Trophoblast cell (in vitro differentiated cells and primary cell): ENCODE measurements around the gene NEURL4.

Experiments used
- DNase-seq, 2 donors: peaks; one replicate each; pipeline ENCODE4 v3.0.0-alpha.2; 2016
- H2AFZ ChIP-seq: 2 replicates; pipeline ENCODE4 v1.6.1; 2013; ENCODE audit warnings: low read length, moderate library complexity, mild to moderate bottlenecking; ENCODE audit not compliant: insufficient read depth, poor library complexity
- H2AK5ac ChIP-seq: 2 replicates; pipeline ENCODE4 v1.6.1; 2013; ENCODE audit warnings: mild to moderate bottlenecking, low read length
- H2BK120ac ChIP-seq: 2 replicates; pipeline ENCODE4 v1.6.1; 2013; ENCODE audit warnings: low read length, mild to moderate bottlenecking, moderate library complexity; ENCODE audit not compliant: insufficient read depth, poor library complexity
- H2BK12ac ChIP-seq: 2 replicates; pipeline ENCODE4 v1.6.1; 2013; ENCODE audit warnings: mild to moderate bottlenecking, low read length, moderate library complexity
- H2BK5ac ChIP-seq: 2 replicates; pipeline ENCODE4 v1.6.1; 2013; ENCODE audit warnings: low read length, low read depth, moderate library complexity, mild to moderate bottlenecking; ENCODE audit not compliant: poor library complexity
- H3K14ac ChIP-seq: 2 replicates; pipeline ENCODE4 v1.6.1; 2013; ENCODE audit warnings: mild to moderate bottlenecking, low read length
- H3K18ac ChIP-seq: 2 replicates; pipeline ENCODE4 v1.6.1; 2013; ENCODE audit warnings: mild to moderate bottlenecking, low read length
- H3K23ac ChIP-seq: 2 replicates; pipeline ENCODE4 v1.6.1; 2013; ENCODE audit warnings: low read length
- H3K27ac ChIP-seq: 2 replicates; pipeline ENCODE4 v1.5.1; 2013; ENCODE audit warnings: low read depth, mild to moderate bottlenecking, inconsistent platforms, low read length, moderate library complexity
- H3K27me3 ChIP-seq: 2 replicates; pipeline ENCODE4 v1.6.1; 2013; ENCODE audit warnings: inconsistent platforms, mild to moderate bottlenecking, low read length, moderate library complexity; ENCODE audit not compliant: insufficient read depth
- H3K36me3 ChIP-seq, 2 experiments: 1 replicate in 1 of 2; 2 replicates in 1 of 2; pipeline ENCODE4 v1.6.1; 2013; ENCODE audit warnings: low read length in 2 of 2, mild to moderate bottlenecking in 2 of 2, moderate library complexity in 1 of 2; ENCODE audit not compliant: insufficient read depth in 2 of 2, control insufficient read depth in 1 of 2
- H3K4ac ChIP-seq: 2 replicates; pipeline ENCODE4 v1.6.1; 2013; ENCODE audit warnings: low read depth, mild to moderate bottlenecking, low read length, moderate library complexity
- H3K4me1 ChIP-seq, 2 experiments: 1 replicate in 1 of 2; 2 replicates in 1 of 2; pipeline ENCODE4 v1.6.1; 2013; ENCODE audit warnings: low read length in 2 of 2, mild to moderate bottlenecking in 2 of 2, moderate library complexity in 1 of 2; ENCODE audit not compliant: insufficient read depth in 2 of 2, control insufficient read depth in 1 of 2
- H3K4me2 ChIP-seq: 2 replicates; pipeline ENCODE4 v1.6.1; 2013; ENCODE audit warnings: inconsistent platforms, mild to moderate bottlenecking, low read length, moderate library complexity
- H3K4me3 ChIP-seq: 2 replicates; pipeline ENCODE4 v1.5.1; 2013; ENCODE audit warnings: mild to moderate bottlenecking, low read depth, low read length, inconsistent platforms
- H3K79me1 ChIP-seq: one replicate; pipeline ENCODE4 v1.6.1; 2013; ENCODE audit warnings: low read length
- H3K79me2 ChIP-seq: 2 replicates; pipeline ENCODE4 v1.6.1; 2013; ENCODE audit warnings: low read length, mild to moderate bottlenecking; ENCODE audit not compliant: control insufficient read depth, insufficient read depth, poor library complexity
- H3K9ac ChIP-seq: 2 replicates; pipeline ENCODE4 v1.6.1; 2013; ENCODE audit warnings: mild to moderate bottlenecking, low read length
- H3K9me3 ChIP-seq: 2 replicates; pipeline ENCODE4 v1.6.1; 2013; ENCODE audit warnings: low read depth, mild to moderate bottlenecking, control low read depth, inconsistent platforms, low read length; ENCODE audit not compliant: insufficient read depth
- H4K12ac ChIP-seq: 2 replicates; pipeline ENCODE4 v1.6.1; 2013; ENCODE audit warnings: low read depth, mild to moderate bottlenecking, low read length, moderate library complexity
- H4K8ac ChIP-seq: 2 replicates; pipeline ENCODE4 v1.6.1; 2013; ENCODE audit warnings: low read depth, mild to moderate bottlenecking, low read length, moderate library complexity
- H4K91ac ChIP-seq: one replicate; pipeline ENCODE4 v1.6.1; 2013; ENCODE audit warnings: low read depth, mild to moderate bottlenecking, low read length, moderate library complexity
- WGBS: extraction: QIAGEN DNeasy Blood & Tissue Kit; methylation state at CpG from one replicate; pipeline ENCODE4 v1.1.7; 2013; ENCODE audit warnings: missing lambda C conversion rate; ENCODE audit not compliant: insufficient read length, insufficient coverage; ENCODE audit errors: extremely low coverage; 5-methylcytosine and 5-hydroxymethylcytosine counted together

The NEURL4 gene

DNA sequence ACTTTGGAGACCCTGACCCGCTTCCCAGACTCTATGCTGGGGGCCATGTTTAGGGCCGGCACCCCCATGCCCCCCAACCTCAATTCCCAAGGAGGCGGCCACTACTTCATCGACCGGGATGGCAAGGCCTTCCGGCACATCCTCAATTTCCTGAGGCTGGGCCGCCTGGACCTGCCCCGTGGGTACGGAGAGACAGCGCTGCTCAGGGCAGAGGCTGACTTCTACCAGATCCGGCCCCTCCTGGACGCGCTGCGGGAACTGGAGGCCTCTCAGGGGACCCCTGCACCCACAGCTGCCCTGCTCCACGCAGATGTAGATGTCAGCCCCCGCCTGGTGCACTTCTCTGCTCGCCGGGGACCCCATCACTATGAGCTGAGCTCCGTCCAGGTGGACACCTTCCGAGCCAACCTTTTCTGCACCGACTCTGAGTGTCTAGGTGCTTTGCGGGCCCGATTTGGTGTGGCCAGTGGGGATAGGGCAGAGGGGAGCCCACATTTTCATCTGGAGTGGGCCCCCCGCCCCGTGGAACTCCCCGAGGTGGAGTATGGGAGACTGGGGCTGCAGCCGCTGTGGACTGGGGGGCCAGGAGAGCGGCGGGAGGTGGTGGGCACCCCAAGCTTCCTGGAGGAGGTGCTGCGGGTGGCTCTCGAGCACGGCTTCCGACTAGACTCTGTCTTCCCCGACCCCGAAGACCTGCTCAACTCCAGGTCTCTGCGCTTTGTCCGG lies 23.9 kb upstream of the NEURL4 start:
- no peaks in the 10 kb centered on the region for H3K9me3 ChIP-seq
- WGBS = no CpG with 5 or more reads among the region's 37 CpGs

GRCh38 chr17:7352503-7352889 lies 23.4 kb upstream of the NEURL4 start:
- Histone ChIP-seq H3K4me2 (peak overlapping the region; percentile 76), H3K4me1 (peaks cover 20 to 24% of the 10 kb centered on the region in 2 experiments), H4K91ac (peak overlapping the region; percentile 95), H3K14ac (peak overlapping the region; percentile 95), H3K36me3 (no peaks in the 10 kb centered on the region), H3K18ac (peak overlapping the region; percentile 95), H2BK12ac (peak overlapping the region; percentile 62), H3K9ac (peak overlapping the region; percentile 54), H2BK120ac (peak overlapping the region; percentile 95), H3K4me3 (peak overlapping the region; percentile 72), H2BK5ac (peak overlapping the region; percentile 90), H2AFZ (peak overlapping the region; percentile 89), H3K9me3 (no peaks in the 10 kb centered on the region), H3K27ac (peak overlapping the region; percentile 100), H3K79me2 (peaks cover 13% of the 10 kb centered on the region), H3K23ac (no peak overlapping the region), H3K79me1 (peaks cover 22% of the 10 kb centered on the region), H4K8ac (peak overlapping the region; percentile 94), H3K27me3 (no peaks in the 10 kb centered on the region), H2AK5ac (peak overlapping the region; percentile 78), H4K12ac (peak overlapping the region; percentile 86), H3K4ac (peak overlapping the region; percentile 88)
- no CpG with 5 or more reads among the region's 10 CpGs for WGBS
- no peak for DNase-seq

More for the DNA sequence above, 23.9 kb upstream of the NEURL4 start:
- Histone ChIP-seq H3K27me3 (no peaks in the 10 kb centered on the region), H4K91ac (peak overlapping the region; percentile 95), H3K79me2 (peaks cover 13% of the 10 kb centered on the region), H3K4me1 (peaks cover 20 to 24% of the 10 kb centered on the region in 2 experiments), H2BK5ac (no peak overlapping the region), H3K4me2 (peak overlapping the region; percentile 76), H2BK12ac (peak overlapping the region; percentile 62), H4K8ac (peak overlapping the region; percentile 14), H2AFZ (no peak overlapping the region), H3K4ac (peak overlapping the region; percentile 88), H4K12ac (no peak overlapping the region), H3K18ac (peak overlapping the region; percentile 95), H3K79me1 (peaks cover 22% of the 10 kb centered on the region), H3K4me3 (no peak overlapping the region), H3K9ac (no peak overlapping the region), H2AK5ac (no peak overlapping the region), H3K36me3 (no peaks in the 10 kb centered on the region), H3K27ac (no peak overlapping the region), H3K14ac (no peak overlapping the region), H3K23ac (no peak overlapping the region), H2BK120ac (peak overlapping the region; percentile 95)
- DNase-seq = no peak

DNA sequence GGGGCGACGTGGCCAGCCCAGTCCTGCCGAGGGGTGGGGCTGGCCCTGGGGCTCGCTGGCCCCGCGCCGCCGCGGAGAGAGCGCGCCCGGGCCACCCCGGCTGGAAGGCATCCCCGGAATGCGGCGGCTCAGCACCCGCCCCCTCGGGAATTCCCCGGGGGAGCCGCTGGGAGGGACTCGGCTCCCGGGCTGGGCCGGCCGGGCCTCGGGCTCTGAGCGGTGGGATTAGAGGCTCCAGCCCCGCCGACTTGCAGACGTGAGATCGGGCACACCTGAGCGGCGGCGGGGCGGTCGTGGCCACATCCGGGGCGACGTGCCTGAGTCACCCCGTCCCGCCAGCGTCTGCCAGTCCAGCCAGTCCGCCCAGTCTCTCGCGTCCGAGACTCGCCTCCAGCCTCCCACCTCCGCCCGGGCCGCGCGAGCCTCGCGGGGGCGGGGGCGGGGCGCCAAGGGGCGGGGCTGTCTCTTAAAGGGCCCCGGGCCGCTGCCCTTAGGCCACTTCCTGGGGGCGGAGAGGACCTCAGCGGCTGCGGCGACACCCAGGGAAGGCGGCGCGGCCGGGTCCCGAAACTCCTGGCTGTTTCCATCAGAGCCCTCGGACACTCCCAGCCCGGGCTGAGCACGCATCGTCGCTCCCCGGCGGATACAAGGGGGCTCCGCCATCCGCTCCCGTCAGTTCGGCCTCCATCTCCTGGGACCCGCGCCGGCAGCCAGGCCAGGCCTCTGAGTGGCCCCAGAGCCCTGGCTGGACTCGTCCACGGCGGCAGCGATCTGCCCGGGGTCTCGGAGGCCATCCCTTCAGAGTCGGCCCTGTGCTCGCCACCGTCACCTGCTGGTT lies 22.7 kb upstream of the NEURL4 start, which contains the start of gene KCTD11:
Gene KCTD11, plus strand, starts transcription at position 498 of the 838 bp plus-strand sequence.
- Histone ChIP-seq H3K23ac (no peak within 1 kb of the TSS), H3K14ac (peak within 1 kb of the TSS; percentile 100), H2AK5ac (peak within 1 kb of the TSS; percentile 100)

DNA sequence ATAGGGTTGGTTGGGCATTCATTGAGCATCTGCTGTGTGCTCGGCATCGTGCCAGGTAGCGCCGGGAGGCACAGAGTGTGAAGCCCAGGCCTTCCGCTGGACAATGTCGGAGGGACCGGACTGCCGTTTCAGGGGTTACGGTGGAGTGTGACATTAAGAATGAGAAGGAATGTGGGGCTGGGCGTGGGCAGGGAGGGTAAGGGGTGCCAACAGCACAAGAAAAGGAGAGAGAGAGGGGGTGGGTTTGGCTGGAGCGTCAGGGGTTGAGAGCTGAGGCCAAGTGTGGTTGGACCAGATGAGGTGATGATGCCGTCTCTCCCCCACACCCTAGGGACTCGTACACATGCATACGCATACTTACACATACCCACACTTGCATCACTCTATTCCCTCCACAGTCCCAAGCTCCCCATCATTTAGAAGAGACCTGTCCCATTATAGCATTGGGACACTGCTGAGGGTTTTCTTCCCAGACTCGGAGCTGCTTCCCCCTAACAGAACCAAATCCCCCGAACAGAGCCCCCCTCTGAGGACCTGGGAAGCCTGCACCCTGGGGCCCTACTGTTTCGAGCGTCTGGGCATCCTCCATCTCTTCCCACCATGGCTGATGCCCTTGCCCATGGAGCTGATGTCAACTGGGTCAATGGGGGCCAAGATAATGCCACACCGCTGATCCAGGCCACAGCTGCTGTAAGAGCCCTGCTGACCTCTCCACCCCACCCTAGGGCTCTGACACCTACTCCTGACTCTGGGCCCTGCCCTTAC lies 19.5 kb upstream of the NEURL4 start:
- no CpG with 5 or more reads among the region's 19 CpGs for WGBS
- H3K18ac ChIP-seq = no peak overlapping the region

More for the DNA sequence above, 22.7 kb upstream of the NEURL4 start, which contains the start of gene KCTD11:
- WGBS = no CpG with 5 or more reads among the region's 91 CpGs
- Histone ChIP-seq H3K4me2 (peak within 1 kb of the TSS; percentile 76), H3K79me2 (peaks cover 13% of the 10 kb centered on the region), H2BK5ac (peak within 1 kb of the TSS; percentile 99), H4K12ac (peak within 1 kb of the TSS; percentile 93), H3K4ac (peak within 1 kb of the TSS; percentile 99), H2AFZ (peak within 1 kb of the TSS; percentile 89), H3K4me1 (peaks cover 20 to 24% of the 10 kb centered on the region in 2 experiments), H3K27ac (peak within 1 kb of the TSS; percentile 100), H2BK12ac (peak within 1 kb of the TSS; percentile 70), H3K79me1 (peaks cover 22% of the 10 kb centered on the region), H3K9me3 (no peaks in the 10 kb centered on the region), H2BK120ac (peak within 1 kb of the TSS; percentile 99), H3K36me3 (no peaks in the 10 kb centered on the region), H3K18ac (peak within 1 kb of the TSS; percentile 100), H3K9ac (peak within 1 kb of the TSS; percentile 81), H3K27me3 (no peaks in the 10 kb centered on the region), H4K91ac (peak within 1 kb of the TSS; percentile 100), H4K8ac (peak within 1 kb of the TSS; percentile 99), H3K4me3 (peak within 1 kb of the TSS; percentile 84)
- peak; percentile 93 to 95 for DNase-seq

More for the DNA sequence above, 19.5 kb upstream of the NEURL4 start:
- Histone ChIP-seq H3K79me1 (peaks cover 22% of the 10 kb centered on the region), H4K12ac (no peak overlapping the region), H3K14ac (no peak overlapping the region), H3K4me1 (peaks cover 14 to 16% of the 10 kb centered on the region in 2 experiments), H2BK120ac (no peak overlapping the region), H3K4me3 (no peak overlapping the region), H3K9ac (no peak overlapping the region), H3K4me2 (no peak overlapping the region), H2AFZ (no peak overlapping the region), H3K36me3 (no peaks in the 10 kb centered on the region), H3K9me3 (no peaks in the 10 kb centered on the region), H2BK5ac (no peak overlapping the region), H2BK12ac (no peak overlapping the region), H3K4ac (no peak overlapping the region), H3K79me2 (peaks cover 13% of the 10 kb centered on the region), H4K91ac (no peak overlapping the region), H3K27me3 (no peaks in the 10 kb centered on the region), H3K27ac (no peak overlapping the region), H3K23ac (no peak overlapping the region), H2AK5ac (no peak overlapping the region), H4K8ac (no peak overlapping the region)
- DNase-seq = no peak
